CD14-positive monocyte (primary cell): ENCODE data around the gene NFATC2. TPM values are rescaled to one million over a fixed set of nuclear protein-coding genes. Genes with fewer than 3 reads are reported as not detected.

Experiments
- DNase-seq, 3 donors: peaks; one replicate each; pipeline ENCODE4 v3.0.0-alpha.2; 2011 to 2022
- H2AFZ ChIP-seq: 2 replicates; pipeline ENCODE4 v1.6.0; 2012; ENCODE audit warnings: mild to moderate bottlenecking, low read depth, low read length, inconsistent platforms; ENCODE audit not compliant: insufficient read depth, poor library complexity, severe bottlenecking
- H3K27ac ChIP-seq, 2 donors: 1 replicate in 1 of 2; 2 replicates in 1 of 2; pipeline ENCODE4 v1.5.1; 2012 to 2013; ENCODE audit warnings: low read length in 2 of 2, control low read depth in 1 of 2, inconsistent platforms in 1 of 2, low read depth in 1 of 2, mild to moderate bottlenecking in 1 of 2
- H3K27me3 ChIP-seq, 2 donors: one replicate each; pipeline versions ENCODE4 v1.6.0 to v1.6.1; 2011 to 2013; ENCODE audit warnings: low read length in 2 of 2; ENCODE audit not compliant: control insufficient read depth in 2 of 2, insufficient read depth in 2 of 2
- H3K36me3 ChIP-seq, 2 donors: replicated peaks in 1 of 2; 1 replicate in 1 of 2; 2 replicates in 1 of 2; pipeline versions ENCODE4 v1.5.1 to v1.6.1; 2012 to 2013; ENCODE audit warnings: low read length in 2 of 2, control low read depth in 1 of 2, inconsistent platforms in 1 of 2, mild to moderate bottlenecking in 1 of 2; ENCODE audit not compliant: insufficient read depth in 2 of 2, control insufficient read depth in 1 of 2
- H3K4me1 ChIP-seq, 2 donors: 1 replicate in 1 of 2; 2 replicates in 1 of 2; pipeline versions ENCODE4 v1.5.1 to v1.6.1; 2012 to 2013; ENCODE audit warnings: low read length in 2 of 2, control low read depth in 1 of 2, inconsistent platforms in 1 of 2, mild to moderate bottlenecking in 1 of 2, moderate library complexity in 1 of 2; ENCODE audit not compliant: insufficient read depth in 2 of 2, control insufficient read depth in 1 of 2
- H3K4me2 ChIP-seq: replicated peaks from 2 replicates; pipeline ENCODE3; 2012; ENCODE audit warnings: low read length, moderate library complexity, mild to moderate bottlenecking; ENCODE audit not compliant: poor library complexity, severe bottlenecking; ENCODE audit errors: extremely low read depth
- H3K4me3 ChIP-seq, 3 experiments: fragments of 200-600 bp in 1 of 3; sonication (generic) in 1 of 3; replicated peaks in 1 of 3; 1 replicate in 2 of 3; 2 replicates in 1 of 3; pipeline ENCODE4 v1.5.1; 2011 to 2013; ENCODE audit warnings: low read length in 3 of 3, mild to moderate bottlenecking in 3 of 3, control low read depth in 2 of 3, low read depth in 2 of 3, inconsistent platforms in 1 of 3, moderate library complexity in 1 of 3
- H3K79me2 ChIP-seq: 2 replicates; pipeline ENCODE4 v1.6.0; 2012; ENCODE audit warnings: mild to moderate bottlenecking, control low read depth, inconsistent platforms, low read length, moderate library complexity; ENCODE audit not compliant: insufficient read depth
- H3K9ac ChIP-seq: 2 replicates; pipeline ENCODE4 v1.6.0; 2017; ENCODE audit warnings: low read length, mild to moderate bottlenecking; ENCODE audit not compliant: insufficient read depth, poor library complexity, severe bottlenecking
- H3K9me3 ChIP-seq, 2 donors: replicated peaks in 1 of 2; 1 replicate in 1 of 2; 2 replicates in 1 of 2; pipeline versions ENCODE4 v1.5.1 to v1.6.1; 2012 to 2013; ENCODE audit warnings: low read length in 2 of 2, control low read depth in 1 of 2; ENCODE audit not compliant: control insufficient read depth in 1 of 2, insufficient read depth in 1 of 2
- H4K20me1 ChIP-seq: 2 replicates; pipeline ENCODE4 v1.6.0; 2012; ENCODE audit warnings: mild to moderate bottlenecking, low read length, control low read depth, moderate library complexity; ENCODE audit not compliant: insufficient read depth
- H3K27ac Mint-ChIP-seq, 7 donors: one replicate each; pipeline ENCODE4 v1.8.0; 2020; ENCODE audit warnings: mild to moderate bottlenecking in 7 of 7, mixed read lengths in 7 of 7, moderate library complexity in 6 of 7, inconsistent platforms in 2 of 7
- H3K27me3 Mint-ChIP-seq, 3 donors: one replicate each; pipeline ENCODE4 v1.8.0; 2021 to 2022; ENCODE audit warnings: low read depth in 3 of 3, mild to moderate bottlenecking in 3 of 3, mixed read lengths in 3 of 3, moderate library complexity in 3 of 3, inconsistent platforms in 1 of 3
- H3K36me3 Mint-ChIP-seq, 2 donors: one replicate each; pipeline ENCODE4 v1.8.0; 2020; ENCODE audit warnings: mixed read lengths in 2 of 2, inconsistent platforms in 1 of 2, mild to moderate bottlenecking in 1 of 2
- H3K4me1 Mint-ChIP-seq: one replicate; pipeline ENCODE4 v1.8.0; 2020; ENCODE audit warnings: mild to moderate bottlenecking, mixed read lengths
- H3K4me3 Mint-ChIP-seq, 2 donors: one replicate each; pipeline ENCODE4 v1.8.0; 2020; ENCODE audit warnings: mild to moderate bottlenecking in 2 of 2, mixed read lengths in 2 of 2, moderate library complexity in 1 of 2
- H3K9me3 Mint-ChIP-seq, 7 donors: one replicate each; pipeline ENCODE4 v1.8.0; 2020 to 2022; ENCODE audit warnings: mixed read lengths in 7 of 7, mild to moderate bottlenecking in 6 of 7, moderate library complexity in 6 of 7, inconsistent platforms in 2 of 7
- CTCF ChIP-seq: fragments of 200-600 bp; IDR thresholded peaks from one replicate; pipeline ENCODE4 v1.8.0; 2022; ENCODE audit warnings: antibody characterized with exemption, mild to moderate bottlenecking
- WGBS: methylation state at CpG from one replicate; pipeline ENCODE4 v1.1.5; 2013; ENCODE audit warnings: missing lambda C conversion rate; ENCODE audit not compliant: insufficient coverage; 5-methylcytosine and 5-hydroxymethylcytosine counted together
- intact Hi-C, 2 donors: fragments of 100-400 bp; cut with micrococcal nuclease; formaldehyde crosslinking; loops; one replicate each; pipeline versions ENCODE4 v1.15.0 to v1.15.1; 2023
- polyA plus RNA-seq, 3 donors: library from polyadenylated mRNA; depleted of rRNA in 1 of 3; unstranded in 2 of 3; stranded (reverse) in 1 of 3; fragments of 300-500 nt in 2 of 3; fragments of >200 nt in 1 of 3; fragmentation: Illumina TruSeq in 2 of 3; gene quantifications; 1 replicate in 2 of 3; 2 replicates in 1 of 3; pipeline ENCODE4 v1.2.3, GENCODE V29; 2012 to 2021

The NFATC2 gene
- polyA plus RNA-seq, 3 donors, result 0.03 to 0.18 (median 0.11) TPM

- no peak overlapping the region for H3K4me2 ChIP-seq
- H3K4me1 ChIP-seq, result no peaks in the 10 kb centered on the region
- Mint-ChIP-seq H3K36me3 (no peaks in the 10 kb centered on the region), H3K4me1 (no peaks in the 10 kb centered on the region), H3K4me3 (no peak overlapping the region), H3K27ac (peak overlapping the region in 1 of 7 donors; percentile 2), H3K9me3 (peaks cover 0 to 7% (median 2%) of the 10 kb centered on the region in 7 donors), H3K27me3 (peaks cover 7 to 15% (median 12%) of the 10 kb centered on the region in 3 donors)
- H3K79me2 ChIP-seq, result no peaks in the 10 kb centered on the region
- no peaks in the 10 kb centered on the region for H3K36me3 ChIP-seq
- H4K20me1 ChIP-seq, result no peaks in the 10 kb centered on the region
- 100% methylated on average over 2 of the region's 8 CpGs for WGBS
- H3K9ac ChIP-seq, result no peak overlapping the region
- no peaks in the 10 kb centered on the region for H3K9me3 ChIP-seq
- H2AFZ ChIP-seq, result no peak overlapping the region
- intact Hi-C loops, result no loop called here
- TF ChIP-seq CTCF, result no peak
- no peak for DNase-seq
- H3K27me3 ChIP-seq, result no peaks in the 10 kb centered on the region
- H3K27ac ChIP-seq, result no peak overlapping the region
- no peak overlapping the region for H3K4me3 ChIP-seq
Measured at GRCh38 chr20:51342510-51343236, 199.8 kb downstream of the NFATC2 start.

GRCh38 chr20:51341581-51341980, 200.9 kb downstream of the NFATC2 start:
- Mint-ChIP-seq H3K4me1 (no peaks in the 10 kb centered on the region), H3K27me3 (peaks cover 7 to 15% (median 7%) of the 10 kb centered on the region in 3 donors), H3K9me3 (peaks cover 0 to 7% (median 2%) of the 10 kb centered on the region in 7 donors), H3K27ac (peak overlapping the region in 1 of 7 donors; percentile 71), H3K4me3 (no peak overlapping the region), H3K36me3 (no peaks in the 10 kb centered on the region)
- WGBS, result no CpG with 5 or more reads among the region's 3 CpGs
- no peaks in the 10 kb centered on the region for H4K20me1 ChIP-seq
- no peaks in the 10 kb centered on the region for H3K27me3 ChIP-seq
- TF ChIP-seq CTCF, result no peak
- no peak overlapping the region for H3K9ac ChIP-seq
- no peaks in the 10 kb centered on the region for H3K9me3 ChIP-seq
- intact Hi-C loops, result no loop called here
- no peaks in the 10 kb centered on the region for H3K36me3 ChIP-seq
- no peak overlapping the region for H3K4me3 ChIP-seq
- H3K4me2 ChIP-seq, result no peak overlapping the region
- H3K27ac ChIP-seq, result no peak overlapping the region
- H3K79me2 ChIP-seq, result no peaks in the 10 kb centered on the region
- no peak for DNase-seq
- no peaks in the 10 kb centered on the region for H3K4me1 ChIP-seq
- H2AFZ ChIP-seq, result no peak overlapping the region
